Natural killer cell (primary cell): ENCODE results near the gene POLR2E. TPM values are rescaled to one million over a fixed set of nuclear protein-coding genes. Genes with fewer than 3 reads are reported as not detected.
A peak's percentile ranks its signal among the peaks of the same experiment; 100 is the strongest.

Experiments
- ATAC-seq, 3 donors: fragments of 150-1000 bp in 2 of 3; fragments of 200-7000 bp in 1 of 3; cut with Tn5 transposase; 1 replicate in 1 of 3; 2 replicates in 2 of 3; pipeline ENCODE4 v1.10.0; 2021; ENCODE audit warnings: mild to moderate bottlenecking in 2 of 3, moderate library complexity in 2 of 3
- DNase-seq, 2 donors: peaks; one replicate each; pipeline versions ENCODE4 v3.0.0 to v3.0.0-alpha.2; 2013 to 2021; ENCODE audit warnings: mixed read lengths in 1 of 2
- H3K27ac ChIP-seq: one replicate; pipeline ENCODE4 v1.5.1; 2013; ENCODE audit warnings: mild to moderate bottlenecking, low read length
- H3K27me3 ChIP-seq: one replicate; pipeline ENCODE4 v1.6.1; 2013; ENCODE audit warnings: low read length; ENCODE audit not compliant: control insufficient read depth, insufficient read depth
- H3K36me3 ChIP-seq: one replicate; pipeline ENCODE4 v1.6.1; 2013; ENCODE audit warnings: low read length; ENCODE audit not compliant: control insufficient read depth, insufficient read depth
- H3K4me1 ChIP-seq: one replicate; pipeline ENCODE4 v1.6.1; 2013; ENCODE audit warnings: low read length; ENCODE audit not compliant: control insufficient read depth, insufficient read depth
- H3K4me3 ChIP-seq: one replicate; pipeline ENCODE4 v1.5.1; 2013; ENCODE audit warnings: low read length
- H3K9me3 ChIP-seq: one replicate; pipeline ENCODE4 v1.6.1; 2013; ENCODE audit warnings: low read length; ENCODE audit not compliant: control insufficient read depth, insufficient read depth
- H3K27ac Mint-ChIP-seq, 2 donors: one replicate each; pipeline ENCODE4 v1.8.0; 2022; ENCODE audit warnings: mild to moderate bottlenecking in 2 of 2, mixed read lengths in 2 of 2, moderate library complexity in 1 of 2
- H3K27me3 Mint-ChIP-seq, 2 donors: one replicate each; pipeline ENCODE4 v1.8.0; 2022; ENCODE audit warnings: low read depth in 2 of 2, mixed read lengths in 2 of 2
- H3K36me3 Mint-ChIP-seq: one replicate; pipeline ENCODE4 v1.8.0; 2022; ENCODE audit warnings: mixed read lengths
- H3K4me1 Mint-ChIP-seq, 2 donors: one replicate each; pipeline ENCODE4 v1.8.0; 2022; ENCODE audit warnings: mixed read lengths in 2 of 2
- H3K4me3 Mint-ChIP-seq: one replicate; pipeline ENCODE4 v1.8.0; 2022; ENCODE audit warnings: mild to moderate bottlenecking, moderate library complexity, mixed read lengths
- H3K9me3 Mint-ChIP-seq, 2 donors: one replicate each; pipeline ENCODE4 v1.8.0; 2022; ENCODE audit warnings: mixed read lengths in 2 of 2
- WGBS: methylation state at CpG from one replicate; pipeline ENCODE4 v1.1.7; 2013; ENCODE audit warnings: missing lambda C conversion rate; ENCODE audit not compliant: insufficient coverage; 5-methylcytosine and 5-hydroxymethylcytosine counted together
- intact Hi-C: fragments of 100-400 bp; cut with micrococcal nuclease; formaldehyde crosslinking; loops from one replicate; pipeline ENCODE4 v1.14.2; 2022
- total RNA-seq, 4 donors: library from RNA; stranded (reverse); fragments of 120-200 nt in 1 of 4; gene quantifications; one replicate each; pipeline versions ENCODE4 v1.2.3 to v1.2.4, GENCODE V29; 2013 to 2022
- TF ChIP-seq, protein P1 (sequence below): fragments of 200-600 bp; IDR thresholded peaks from one replicate; pipeline ENCODE4 v1.8.0; 2022; ENCODE audit warnings: antibody characterized with exemption

POLR2E gene
- total RNA-seq, 3 donors from 2014 or later (not counting 1 experiment from before 2014, with no cell fraction given) = 77.3 to 105 (median 91.6) TPM

DNA sequence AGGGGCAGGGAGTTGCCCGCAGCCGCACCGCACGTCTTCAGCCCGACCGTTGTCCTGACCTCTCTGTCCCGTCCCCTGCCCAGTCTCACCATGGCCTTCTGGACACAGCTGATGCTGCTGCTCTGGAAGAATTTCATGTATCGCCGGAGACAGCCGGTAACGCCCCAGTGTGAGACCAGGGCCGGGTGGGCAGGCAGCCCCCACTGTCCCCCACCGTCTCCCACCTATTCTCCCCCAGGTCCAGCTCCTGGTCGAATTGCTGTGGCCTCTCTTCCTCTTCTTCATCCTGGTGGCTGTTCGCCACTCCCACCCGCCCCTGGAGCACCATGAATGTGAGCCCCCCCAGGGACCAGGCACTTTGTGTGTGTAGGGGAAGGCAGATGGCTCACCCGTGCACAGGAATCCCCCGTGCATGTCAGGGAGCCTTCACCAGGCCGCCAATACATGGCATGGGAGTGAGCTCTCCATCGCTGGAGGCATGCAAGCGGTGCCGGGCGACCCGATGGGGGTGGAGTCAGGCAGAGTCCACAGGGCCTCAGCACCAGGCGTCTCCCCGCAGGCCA, 53.8 kb downstream of the POLR2E start:
- Mint-ChIP-seq H3K9me3 (no peaks in the 10 kb centered on the region), H3K36me3 (no peaks in the 10 kb centered on the region), H3K27me3 (no peaks in the 10 kb centered on the region), H3K4me1 (peaks cover 39 to 52% of the 10 kb centered on the region in 2 donors), H3K27ac (no peak overlapping the region), H3K4me3 (peak overlapping the region; percentile 98)
- TF ChIP-seq, protein P1, sequence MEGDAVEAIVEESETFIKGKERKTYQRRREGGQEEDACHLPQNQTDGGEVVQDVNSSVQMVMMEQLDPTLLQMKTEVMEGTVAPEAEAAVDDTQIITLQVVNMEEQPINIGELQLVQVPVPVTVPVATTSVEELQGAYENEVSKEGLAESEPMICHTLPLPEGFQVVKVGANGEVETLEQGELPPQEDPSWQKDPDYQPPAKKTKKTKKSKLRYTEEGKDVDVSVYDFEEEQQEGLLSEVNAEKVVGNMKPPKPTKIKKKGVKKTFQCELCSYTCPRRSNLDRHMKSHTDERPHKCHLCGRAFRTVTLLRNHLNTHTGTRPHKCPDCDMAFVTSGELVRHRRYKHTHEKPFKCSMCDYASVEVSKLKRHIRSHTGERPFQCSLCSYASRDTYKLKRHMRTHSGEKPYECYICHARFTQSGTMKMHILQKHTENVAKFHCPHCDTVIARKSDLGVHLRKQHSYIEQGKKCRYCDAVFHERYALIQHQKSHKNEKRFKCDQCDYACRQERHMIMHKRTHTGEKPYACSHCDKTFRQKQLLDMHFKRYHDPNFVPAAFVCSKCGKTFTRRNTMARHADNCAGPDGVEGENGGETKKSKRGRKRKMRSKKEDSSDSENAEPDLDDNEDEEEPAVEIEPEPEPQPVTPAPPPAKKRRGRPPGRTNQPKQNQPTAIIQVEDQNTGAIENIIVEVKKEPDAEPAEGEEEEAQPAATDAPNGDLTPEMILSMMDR = no peak
- DNase-seq (peak in 1 of 2 donors; percentile 22), ATAC-seq (no peak)
- no peaks in the 10 kb centered on the region for H3K27me3 ChIP-seq
- no peak overlapping the region for H3K27ac ChIP-seq
- peak overlapping the region; percentile 83 for H3K4me3 ChIP-seq
- peaks cover 59% of the 10 kb centered on the region for H3K4me1 ChIP-seq
- 62% methylated on average over 26 of the region's 26 CpGs for WGBS
- no peaks in the 10 kb centered on the region for H3K9me3 ChIP-seq
- H3K36me3 ChIP-seq = peaks cover 40% of the 10 kb centered on the region
- intact Hi-C loops = loop anchor here (2.0 kb wide), 1 partner anchor 21 kb away; the partner anchor contains the start of genes RNU6-2 and TMEM259

DNA sequence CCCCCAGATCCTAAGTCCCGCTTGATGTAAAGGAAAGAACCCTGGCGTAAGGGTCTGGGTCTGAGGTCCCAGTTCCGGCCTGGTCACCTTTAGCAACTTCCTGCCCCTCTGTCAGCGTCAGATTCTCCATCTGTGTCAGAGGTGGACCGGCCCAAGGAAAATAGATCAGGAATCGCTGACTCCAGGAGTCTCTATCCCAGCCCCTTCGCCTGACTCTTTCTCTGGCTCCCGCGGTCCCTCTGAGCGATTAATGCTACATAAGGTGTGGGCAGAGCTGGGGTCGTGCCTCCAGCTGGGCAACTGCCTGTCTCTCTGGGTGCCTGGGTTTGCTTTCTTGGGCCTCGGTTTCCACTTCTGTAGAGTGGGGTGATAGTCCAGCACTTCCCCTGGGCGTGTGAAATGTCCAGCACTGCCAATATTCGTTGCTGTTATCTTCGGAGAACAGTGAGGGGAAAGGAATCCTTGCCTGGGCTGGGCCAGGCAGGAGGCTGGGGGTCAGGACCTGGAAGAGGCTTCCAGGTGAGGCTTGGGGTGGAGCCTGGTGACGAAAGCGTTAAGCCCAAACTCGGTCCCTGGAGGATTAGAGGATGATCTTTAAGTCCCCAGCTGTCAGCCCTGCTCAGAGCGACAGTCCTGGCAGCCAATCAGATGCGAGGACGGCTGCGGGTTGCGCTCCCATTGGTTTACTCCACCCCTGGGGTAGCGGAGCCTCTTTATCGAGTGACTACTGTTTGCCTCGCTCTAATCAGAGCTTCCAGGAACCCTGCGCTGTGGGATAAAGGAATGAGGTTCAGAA, 54.5 kb downstream of the POLR2E start:
- intact Hi-C loops = loop anchor here (2.0 kb wide), 1 partner anchor 20 kb away; the partner anchor contains the start of genes RNU6-2 and TMEM259

DNA sequence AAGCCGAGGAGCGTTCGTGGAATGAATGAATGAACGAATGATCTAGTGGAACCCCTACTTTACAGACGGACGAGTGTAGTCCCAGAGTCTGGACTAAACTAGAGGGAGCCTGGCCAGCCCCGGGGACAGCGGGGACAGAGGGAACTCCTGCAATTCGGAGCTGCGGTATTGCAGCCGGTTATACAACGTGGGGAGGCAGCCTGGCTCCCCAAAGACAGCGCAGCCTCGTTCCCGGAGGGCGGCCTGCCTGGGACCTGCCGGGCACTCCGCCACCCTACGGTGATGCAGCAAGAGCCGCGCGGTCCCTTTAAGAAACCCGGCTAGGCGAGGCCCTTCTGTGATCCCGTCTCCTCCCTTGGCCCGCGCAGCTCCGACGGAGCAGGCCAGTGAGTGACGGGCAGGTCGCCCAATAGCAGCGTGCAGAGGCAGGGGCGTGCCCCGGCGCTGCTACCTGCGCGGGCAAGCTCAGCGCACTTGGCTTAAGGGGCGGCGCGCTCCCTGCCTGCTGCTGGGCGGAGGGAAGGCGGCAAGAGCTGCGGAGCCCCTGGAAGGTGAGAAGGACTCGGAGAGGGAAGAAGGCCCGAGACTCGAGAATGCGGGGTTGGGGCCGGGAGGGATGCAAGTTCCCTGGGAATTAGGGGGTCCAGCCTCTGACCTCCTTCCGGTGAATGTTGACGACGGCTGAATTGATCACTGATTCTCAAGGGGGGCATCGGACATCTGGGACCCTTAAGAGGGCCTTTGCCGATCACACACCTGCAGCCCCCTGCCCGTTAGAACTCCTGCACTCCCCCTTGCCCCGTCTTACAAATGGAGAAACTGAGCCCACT, 55.3 kb downstream of the POLR2E start, which contains the start of gene ABCA7:
Gene ABCA7, plus strand, starts transcription at position 462 of the 830 bp plus-strand sequence. CDS start 1,255 bp downstream, outside the sequence.
- Histone ChIP-seq H3K9me3 (no peaks in the 10 kb centered on the region), H3K27me3 (no peaks in the 10 kb centered on the region), H3K4me1 (peaks cover 65% of the 10 kb centered on the region), H3K4me3 (peak within 1 kb of the TSS; percentile 83), H3K27ac (peak within 1 kb of the TSS; percentile 34), H3K36me3 (peaks cover 43% of the 10 kb centered on the region)
- peak; percentile 99 for DNase-seq
- 3% methylated on average over 56 of the region's 56 CpGs for WGBS
- TF ChIP-seq, protein P1 = no peak
- H3K27me3 Mint-ChIP-seq = no peaks in the 10 kb centered on the region
- ATAC-seq = peak; percentile 95 to 98 (median 96)
- H3K4me1 Mint-ChIP-seq = peaks cover 39 to 53% of the 10 kb centered on the region in 2 donors
- intact Hi-C loops = loop anchor here (2.0 kb wide), 1 partner anchor 19 kb away; the partner anchor contains the start of genes RNU6-2 and TMEM259
- H3K36me3 Mint-ChIP-seq = no peaks in the 10 kb centered on the region
- H3K9me3 Mint-ChIP-seq = no peaks in the 10 kb centered on the region
- H3K4me3 Mint-ChIP-seq = peak within 1 kb of the TSS; percentile 98
- peak within 1 kb of the TSS; percentile 85 to 92 for H3K27ac Mint-ChIP-seq

More for the DNA sequence above, 54.5 kb downstream of the POLR2E start:
- peaks cover 43% of the 10 kb centered on the region for H3K36me3 ChIP-seq
- Mint-ChIP-seq H3K27ac (peak overlapping the region; percentile 85 to 92), H3K4me3 (peak overlapping the region; percentile 98), H3K4me1 (peaks cover 39 to 53% of the 10 kb centered on the region in 2 donors), H3K36me3 (no peaks in the 10 kb centered on the region), H3K27me3 (no peaks in the 10 kb centered on the region), H3K9me3 (no peaks in the 10 kb centered on the region)
- H3K4me1 ChIP-seq = peaks cover 62% of the 10 kb centered on the region
- DNase-seq (peak; percentile 81 to 94), ATAC-seq (peak; percentile 52 to 58 (median 56))
- H3K27ac ChIP-seq = peak overlapping the region; percentile 34
- no peaks in the 10 kb centered on the region for H3K27me3 ChIP-seq
- WGBS = 3% methylated on average over 27 of the region's 27 CpGs
- peak overlapping the region; percentile 83 for H3K4me3 ChIP-seq
- TF ChIP-seq, protein P1 = no peak
- H3K9me3 ChIP-seq = no peaks in the 10 kb centered on the region
